Mesothelial cell of epicardium (in vitro differentiated cells): Measurements from ENCODE around the gene IL18RAP. TPM values are rescaled to one million over a fixed set of nuclear protein-coding genes. Genes with fewer than 3 reads are reported as not detected.

ENCODE experiments used
- DNase-seq, 2 experiments: peaks; one replicate each; pipeline ENCODE4 v3.0.0; 2021; ENCODE audit warnings: low spot score in 2 of 2; ENCODE audit not compliant: unreplicated experiment in 2 of 2
- H3K27ac Mint-ChIP-seq: 2 replicates; pipeline ENCODE4 v1.8.0; 2021; ENCODE audit warnings: mixed read lengths
- H3K27me3 Mint-ChIP-seq: 2 replicates; pipeline ENCODE4 v1.8.0; 2021; ENCODE audit warnings: low read depth, mixed read lengths
- H3K36me3 Mint-ChIP-seq: 2 replicates; pipeline ENCODE4 v1.8.0; 2021; ENCODE audit warnings: mixed read lengths
- H3K4me1 Mint-ChIP-seq: 2 replicates; pipeline ENCODE4 v1.8.0; 2021; ENCODE audit warnings: mixed read lengths
- H3K4me3 Mint-ChIP-seq: 2 replicates; pipeline ENCODE4 v1.8.0; 2021; ENCODE audit warnings: mild to moderate bottlenecking, moderate library complexity, mixed read lengths
- H3K9me3 Mint-ChIP-seq: 2 replicates; pipeline ENCODE4 v1.8.0; 2021; ENCODE audit warnings: mixed read lengths
- total RNA-seq: library from RNA; stranded (reverse); gene quantifications from 3 replicates; pipeline ENCODE4 v1.2.1, GENCODE V29; 2021
- TF ChIP-seq, protein P1 (sequence below): fragments of 200-600 bp; sonication (generic); IDR thresholded peaks from one replicate; pipeline ENCODE4 v1.5.0; 2021; ENCODE audit warnings: antibody characterized with exemption; ENCODE audit not compliant: unreplicated experiment

The IL18RAP gene
- total RNA-seq, 1 donor from 2014 or later = not detected

DNA sequence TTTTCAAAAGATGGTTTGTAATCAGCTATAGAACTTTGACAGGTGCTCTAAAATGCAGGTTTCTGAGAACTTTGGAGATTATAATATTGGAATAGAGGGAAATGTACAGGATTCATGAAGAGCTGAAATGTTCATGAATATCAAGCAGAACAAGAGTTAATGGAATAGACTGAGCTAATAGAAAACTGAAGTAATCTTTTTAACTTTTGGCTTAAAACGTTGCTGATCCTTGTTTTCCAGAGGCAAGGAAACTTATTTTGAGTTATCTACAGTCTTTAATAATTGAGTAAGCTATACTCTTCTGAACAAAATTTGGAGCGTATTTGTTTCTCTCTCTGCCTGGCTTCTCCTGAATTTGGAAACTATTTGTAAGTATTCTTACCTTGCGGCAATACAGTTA lies 10.8 kb upstream of the IL18RAP start:
- H3K9me3 Mint-ChIP-seq = peaks cover 25% of the 10 kb centered on the region
- no peaks in the 10 kb centered on the region for H3K36me3 Mint-ChIP-seq
- no peak overlapping the region for H3K4me3 Mint-ChIP-seq
- H3K4me1 Mint-ChIP-seq = no peaks in the 10 kb centered on the region
- H3K27ac Mint-ChIP-seq = no peak overlapping the region
- TF ChIP-seq, protein P1, sequence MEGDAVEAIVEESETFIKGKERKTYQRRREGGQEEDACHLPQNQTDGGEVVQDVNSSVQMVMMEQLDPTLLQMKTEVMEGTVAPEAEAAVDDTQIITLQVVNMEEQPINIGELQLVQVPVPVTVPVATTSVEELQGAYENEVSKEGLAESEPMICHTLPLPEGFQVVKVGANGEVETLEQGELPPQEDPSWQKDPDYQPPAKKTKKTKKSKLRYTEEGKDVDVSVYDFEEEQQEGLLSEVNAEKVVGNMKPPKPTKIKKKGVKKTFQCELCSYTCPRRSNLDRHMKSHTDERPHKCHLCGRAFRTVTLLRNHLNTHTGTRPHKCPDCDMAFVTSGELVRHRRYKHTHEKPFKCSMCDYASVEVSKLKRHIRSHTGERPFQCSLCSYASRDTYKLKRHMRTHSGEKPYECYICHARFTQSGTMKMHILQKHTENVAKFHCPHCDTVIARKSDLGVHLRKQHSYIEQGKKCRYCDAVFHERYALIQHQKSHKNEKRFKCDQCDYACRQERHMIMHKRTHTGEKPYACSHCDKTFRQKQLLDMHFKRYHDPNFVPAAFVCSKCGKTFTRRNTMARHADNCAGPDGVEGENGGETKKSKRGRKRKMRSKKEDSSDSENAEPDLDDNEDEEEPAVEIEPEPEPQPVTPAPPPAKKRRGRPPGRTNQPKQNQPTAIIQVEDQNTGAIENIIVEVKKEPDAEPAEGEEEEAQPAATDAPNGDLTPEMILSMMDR = no peak
- no peaks in the 10 kb centered on the region for H3K27me3 Mint-ChIP-seq
- DNase-seq = no peak

DNA sequence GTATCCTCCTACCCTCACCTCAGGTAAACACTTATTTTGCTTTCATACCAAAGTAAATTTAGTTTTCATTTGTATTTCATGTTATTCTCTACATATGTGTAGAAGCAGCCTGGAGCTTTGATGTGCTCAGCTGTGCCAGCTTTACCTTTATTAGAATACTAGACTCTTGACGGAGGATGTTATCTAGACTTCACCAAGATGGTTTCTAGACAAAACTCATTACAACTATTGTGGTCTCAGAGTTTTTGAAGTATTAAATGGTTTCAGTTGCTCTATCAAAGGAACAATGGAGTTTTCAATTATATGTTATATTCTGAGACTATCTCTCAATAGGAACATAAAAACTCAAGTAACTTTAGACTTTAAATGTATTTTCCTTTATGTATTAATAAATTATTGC lies 5.0 kb upstream of the IL18RAP start:
- Mint-ChIP-seq H3K36me3 (no peaks in the 10 kb centered on the region), H3K27ac (no peak overlapping the region), H3K27me3 (peaks cover 34% of the 10 kb centered on the region), H3K9me3 (peaks cover 10% of the 10 kb centered on the region), H3K4me1 (no peaks in the 10 kb centered on the region), H3K4me3 (no peak overlapping the region)
- DNase-seq = no peak
- TF ChIP-seq, protein P1 = no peak

DNA sequence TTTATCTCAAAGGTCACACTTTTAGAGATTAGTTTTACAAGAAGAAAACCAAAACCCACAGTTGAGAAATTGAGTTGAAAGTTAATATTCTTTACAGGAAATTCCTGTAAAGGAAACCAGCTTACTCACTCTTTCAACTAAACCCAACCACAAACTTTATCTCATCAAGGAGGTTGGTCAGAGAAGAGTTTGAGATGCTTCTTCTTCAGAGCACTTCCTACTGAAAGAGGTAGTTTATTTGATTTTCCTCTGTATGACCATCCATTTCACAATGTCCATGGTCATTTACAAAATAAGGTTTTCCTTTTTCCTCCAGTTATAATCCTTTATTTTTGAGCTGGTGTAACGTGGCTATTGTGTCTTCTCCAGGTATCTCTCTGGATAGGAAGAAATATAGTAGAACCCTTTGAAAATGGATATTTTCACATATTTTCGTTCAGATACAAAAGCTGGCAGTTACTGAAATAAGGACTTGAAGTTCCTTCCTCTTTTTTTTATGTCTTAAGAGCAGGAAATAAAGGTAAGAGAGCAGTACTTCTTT lies 4.5 kb upstream of the IL18RAP start:
- DNase-seq = no peak
- TF ChIP-seq, protein P1 = no peak
- no peaks in the 10 kb centered on the region for H3K36me3 Mint-ChIP-seq
- peaks cover 10% of the 10 kb centered on the region for H3K9me3 Mint-ChIP-seq
- H3K27ac Mint-ChIP-seq = no peak overlapping the region
- H3K4me3 Mint-ChIP-seq = no peak overlapping the region
- no peaks in the 10 kb centered on the region for H3K4me1 Mint-ChIP-seq
- peaks cover 39% of the 10 kb centered on the region for H3K27me3 Mint-ChIP-seq

DNA sequence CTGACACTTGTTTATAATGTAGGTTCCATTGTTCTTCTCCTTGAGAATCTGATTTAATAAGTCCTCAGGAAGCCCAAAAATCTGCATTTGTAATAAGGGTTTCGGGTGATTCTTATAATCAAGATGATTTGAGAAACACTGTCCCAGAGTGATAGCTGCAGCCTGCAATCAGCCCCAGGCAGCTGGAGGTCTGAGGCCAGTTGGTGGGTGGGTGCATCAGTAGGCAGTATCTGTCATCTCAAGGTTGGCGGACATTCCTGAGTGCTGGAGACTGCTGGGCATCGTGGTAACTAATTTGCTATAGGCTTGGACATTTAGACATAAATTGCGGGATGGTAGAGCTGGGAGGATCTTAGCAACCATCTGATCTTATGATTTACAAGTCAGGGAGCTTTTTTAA lies 2.7 kb upstream of the IL18RAP start:
- TF ChIP-seq, protein P1 = no peak

DNA sequence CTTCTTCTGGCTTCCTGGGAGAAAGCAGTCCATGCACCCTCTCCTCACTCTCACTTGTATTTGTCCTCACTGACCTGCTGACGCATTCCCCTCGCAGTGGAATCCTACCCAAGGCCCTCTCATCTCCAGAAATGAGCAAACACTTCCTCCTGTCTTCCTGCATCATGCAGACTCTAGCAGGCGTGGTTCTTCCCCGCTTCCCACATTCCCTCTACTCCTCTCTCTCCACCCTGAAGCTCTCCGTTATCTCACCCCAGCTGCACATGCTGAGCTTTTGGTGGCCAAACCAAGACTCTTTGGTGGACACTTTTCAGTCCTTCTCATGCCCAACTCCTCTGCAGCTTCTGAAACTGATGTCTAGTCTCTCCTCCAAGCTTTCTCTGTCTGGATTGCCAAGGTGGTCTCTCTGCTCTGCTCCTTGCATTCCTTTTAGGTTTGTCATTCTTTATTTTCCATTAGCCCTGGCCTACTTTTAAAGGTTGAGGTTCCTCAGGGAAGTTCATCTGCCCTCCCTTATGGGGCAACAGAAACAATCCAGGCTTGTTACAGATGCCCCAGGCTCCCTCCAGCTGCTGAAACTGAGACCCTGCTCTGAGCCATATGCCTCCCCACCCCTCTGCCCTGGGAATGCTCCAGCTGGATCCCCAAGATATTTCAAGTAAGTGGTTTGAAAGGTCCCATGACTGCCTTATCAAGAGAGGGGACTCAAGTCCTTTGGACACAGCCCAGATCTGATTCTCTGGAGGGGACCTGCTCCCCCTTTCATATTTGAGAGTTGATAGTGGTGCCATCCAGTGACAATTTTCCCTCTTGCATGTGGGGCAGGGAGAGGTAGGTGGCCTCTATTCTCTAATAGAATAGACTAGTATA lies 835 bp upstream of the IL18RAP start:
- Mint-ChIP-seq H3K4me3 (no peak overlapping the region), H3K36me3 (no peaks in the 10 kb centered on the region), H3K27ac (no peak overlapping the region), H3K27me3 (peaks cover 51% of the 10 kb centered on the region), H3K4me1 (no peaks in the 10 kb centered on the region), H3K9me3 (peaks cover 4% of the 10 kb centered on the region)
- no peak for DNase-seq
- TF ChIP-seq, protein P1 = no peak

More for the DNA sequence above, 2.7 kb upstream of the IL18RAP start:
- DNase-seq = no peak
- H3K27me3 Mint-ChIP-seq = peaks cover 46% of the 10 kb centered on the region
- no peak overlapping the region for H3K4me3 Mint-ChIP-seq
- H3K27ac Mint-ChIP-seq = no peak overlapping the region
- H3K4me1 Mint-ChIP-seq = no peaks in the 10 kb centered on the region
- peaks cover 5% of the 10 kb centered on the region for H3K9me3 Mint-ChIP-seq
- H3K36me3 Mint-ChIP-seq = no peaks in the 10 kb centered on the region
